Measurements from ENCODE around the gene ETNK1.
"Not testable (repeated sequence)": the region's sequence is repeated elsewhere in the genome, so short reads cannot be mapped to it uniquely, and the experiment has no call there.

ETNK1 gene

DNA sequence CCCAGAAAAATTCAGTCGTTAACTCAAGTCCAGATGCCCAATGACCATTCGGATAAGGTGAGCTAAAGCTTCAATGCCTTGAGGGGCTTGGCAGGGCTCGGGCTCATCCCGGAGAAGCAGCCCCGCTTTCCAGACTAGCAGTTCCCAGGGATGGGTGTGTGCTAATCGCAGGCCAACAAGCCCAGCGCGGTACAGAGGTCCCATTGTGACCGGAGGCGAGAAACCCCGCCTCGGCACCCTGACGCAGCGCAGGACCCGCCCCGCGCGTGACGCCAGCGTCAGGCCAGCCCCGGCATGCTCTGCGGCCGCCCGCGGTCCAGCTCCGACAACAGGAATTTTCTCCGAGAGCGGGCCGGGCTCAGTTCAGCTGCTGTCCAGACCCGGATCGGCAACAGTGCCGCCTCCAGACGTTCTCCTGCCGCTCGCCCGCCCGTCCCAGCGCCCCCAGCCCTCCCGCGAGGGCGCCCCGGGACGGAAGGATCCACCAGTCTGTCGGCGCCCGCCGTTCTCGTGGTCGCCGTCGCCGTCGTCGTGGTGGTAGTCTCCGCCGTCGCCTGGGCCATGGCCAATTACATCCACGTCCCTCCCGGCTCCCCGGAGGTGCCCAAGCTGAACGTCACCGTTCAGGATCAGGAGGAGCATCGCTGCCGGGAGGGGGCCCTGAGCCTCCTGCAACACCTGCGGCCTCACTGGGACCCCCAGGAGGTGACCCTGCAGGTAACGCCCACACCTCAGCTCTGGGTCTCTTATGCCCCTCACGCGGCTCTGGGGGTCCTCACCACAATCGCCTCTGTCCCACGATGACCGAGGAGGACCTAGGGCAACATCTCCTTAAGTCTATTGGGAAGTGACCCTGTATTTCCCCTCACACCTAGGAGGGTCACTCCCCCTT, at the start of gene ETNK1:
Gene ETNK1 (plus strand): TSS at position 302 of the 892 bp plus-strand sequence. CDS start 260 bp downstream, at position 562.
- DNase-seq: peak; percentile 80

- no peak for DNase-seq
Observed at GRCh38 chr12:22576065-22576464, 48.9 kb upstream of the ETNK1 start.

DNA sequence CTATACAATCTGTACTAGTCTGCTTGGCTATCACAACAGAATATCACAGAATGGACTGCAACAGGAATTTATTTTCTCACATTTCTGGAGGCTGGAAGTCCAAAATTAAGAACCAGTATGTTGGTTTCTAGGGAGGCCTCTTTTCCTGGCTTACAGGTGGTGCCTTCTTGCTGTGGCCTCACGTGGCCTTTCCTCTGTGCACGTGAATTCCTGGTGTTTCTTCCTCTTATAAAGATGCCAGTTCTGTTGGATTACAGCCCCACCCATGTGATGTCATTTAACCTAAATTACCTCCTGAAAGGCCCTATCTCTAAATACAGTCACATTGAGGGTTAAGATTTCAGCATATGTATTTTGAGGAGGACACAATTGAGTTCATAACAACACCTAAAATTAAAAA, 48.5 kb upstream of the ETNK1 start:
- no peak for DNase-seq

- DNase-seq: no peak
Observed at GRCh38 chr12:22577667-22578066, 47.3 kb upstream of the ETNK1 start.

GRCh38 chr12:22578328-22578727, 46.6 kb upstream of the ETNK1 start:
- DNase-seq: no peak

GRCh38 chr12:22588817-22589216, 36.2 kb upstream of the ETNK1 start:
- no peak for DNase-seq

- no peak for DNase-seq
Observed at GRCh38 chr12:22593864-22594263, 31.1 kb upstream of the ETNK1 start.

DNA sequence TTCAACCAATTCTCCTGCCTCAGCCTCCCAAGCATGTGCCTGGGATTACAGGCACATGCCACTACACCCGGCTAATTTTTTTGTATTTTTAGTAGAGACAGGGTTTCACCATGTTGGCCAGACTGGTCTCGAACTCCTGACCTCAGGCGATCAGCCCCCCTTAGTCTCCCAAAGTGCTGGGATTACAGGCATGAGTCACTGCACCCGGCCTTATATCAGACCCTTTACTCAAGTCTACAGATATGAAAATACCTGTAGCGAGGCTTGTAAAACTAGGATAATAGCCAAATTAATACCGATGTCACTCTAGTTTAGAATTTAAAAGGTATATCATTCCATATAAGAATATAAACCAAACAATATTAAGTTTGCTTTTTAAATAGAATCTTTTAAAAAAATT, 27.4 kb upstream of the ETNK1 start:
- DNase-seq: not testable (repeated sequence)

DNA sequence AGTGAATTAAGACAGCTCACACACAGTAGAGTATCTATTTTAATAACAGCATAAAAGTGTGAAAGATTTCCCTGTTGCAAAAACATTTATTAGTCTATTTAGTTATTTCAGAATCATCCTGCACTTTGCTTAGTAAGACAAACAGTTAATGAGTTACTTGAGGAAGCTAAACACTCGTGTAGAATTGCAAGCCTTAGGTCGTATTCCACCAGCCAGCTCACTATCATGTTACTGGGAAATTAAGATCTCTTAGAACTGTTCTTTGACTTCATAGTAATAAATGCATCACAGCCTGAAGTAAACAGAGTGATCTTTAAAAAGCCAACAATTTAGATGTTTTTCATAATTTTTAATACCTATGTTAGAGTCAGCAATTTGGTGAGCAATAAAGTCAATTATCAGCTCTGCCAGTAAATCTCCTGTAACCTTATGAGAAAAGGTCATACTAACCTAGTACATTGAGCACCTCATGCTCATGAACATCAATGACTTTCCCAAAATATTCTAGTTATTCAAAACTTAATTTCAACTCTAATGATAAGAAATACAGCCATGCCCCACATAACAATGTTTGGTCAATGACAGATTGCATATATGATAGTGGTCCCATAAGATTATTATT, 26.7 kb upstream of the ETNK1 start:
- no peak for DNase-seq

GRCh38 chr12:22598763-22599161, 26.2 kb upstream of the ETNK1 start:
- no peak for DNase-seq

GRCh38 chr12:22600181-22600580, 24.8 kb upstream of the ETNK1 start:
- DNase-seq: no peak

- no peak for DNase-seq
Observed at GRCh38 chr12:22609501-22609900, 15.5 kb upstream of the ETNK1 start.

- DNase-seq: no peak
Observed at GRCh38 chr12:22610131-22610530, 14.8 kb upstream of the ETNK1 start.

DNA sequence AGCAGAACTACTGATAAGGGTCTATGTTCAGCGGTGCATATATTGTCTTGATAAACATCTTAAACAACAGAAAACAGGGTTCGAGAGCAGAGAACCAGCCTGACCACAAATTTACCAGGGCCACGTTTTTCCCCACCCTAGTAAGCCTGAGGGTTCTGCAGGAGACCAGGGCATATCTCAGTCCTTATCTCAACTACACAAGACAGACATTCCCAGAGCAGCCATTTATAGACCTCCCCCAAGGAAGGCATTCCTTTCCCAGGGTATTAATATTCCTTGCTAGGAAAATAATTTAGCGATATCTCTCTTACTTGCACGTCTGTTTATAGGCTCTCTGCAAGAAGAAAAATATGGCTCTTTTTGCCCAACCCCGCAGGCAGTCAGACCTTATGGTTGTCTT, 12.1 kb upstream of the ETNK1 start:
- not testable (repeated sequence) for DNase-seq

DNA sequence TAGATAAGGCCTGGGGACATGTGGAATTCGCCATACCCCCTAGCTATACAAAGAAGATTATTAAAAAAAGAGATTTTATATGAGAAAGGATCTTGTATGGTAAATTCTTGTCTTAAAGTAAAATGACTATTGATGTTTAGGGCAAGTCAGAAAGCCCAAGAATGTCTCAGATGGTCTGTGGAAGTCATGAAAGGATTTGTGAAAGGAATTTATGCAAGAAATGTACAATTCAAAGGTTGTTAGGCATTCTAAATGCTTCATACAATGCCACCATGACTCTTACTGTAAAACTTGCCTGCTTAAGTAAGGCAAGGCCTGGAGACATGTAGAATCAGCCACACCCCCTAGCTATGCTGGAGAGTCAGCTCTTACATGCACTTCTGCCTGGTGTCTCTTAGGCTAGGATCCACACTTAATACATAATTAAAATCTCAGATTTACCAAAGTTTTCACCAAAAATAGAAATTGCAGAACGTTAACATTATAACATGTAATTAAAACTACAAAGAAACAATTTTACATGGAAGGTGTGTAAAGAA, 8.9 kb upstream of the ETNK1 start:
- no peak for DNase-seq

- DNase-seq: no peak
Observed at GRCh38 chr12:22617630-22618029, 7.3 kb upstream of the ETNK1 start.

GRCh38 chr12:22624548-22624869, 462 bp upstream of the ETNK1 start:
- DNase-seq: no peak

GRCh38 chr12:22625762-22626294, 857 bp downstream of the ETNK1 start:
- DNase-seq: peak; percentile 23

DNA sequence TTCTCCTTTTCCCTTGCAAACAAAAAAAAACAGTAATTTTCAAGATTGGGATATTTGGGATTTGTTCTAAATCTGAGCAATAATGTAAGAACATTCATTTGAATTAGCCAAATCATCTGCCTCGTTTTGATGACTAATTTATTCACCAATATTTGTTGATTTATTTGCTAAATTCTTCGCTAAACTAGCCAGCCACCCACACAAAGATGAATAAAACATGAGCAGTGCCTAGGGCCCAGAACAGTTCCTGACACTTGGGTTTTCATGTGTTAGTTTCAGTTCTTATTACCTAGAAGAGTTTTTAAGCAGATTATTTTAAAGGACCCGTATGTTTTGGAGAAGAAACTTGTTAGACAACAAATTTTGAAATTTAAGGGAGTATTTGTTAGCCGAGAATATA, 1.4 kb downstream of the ETNK1 start:
- no peak for DNase-seq

- no peak for DNase-seq
Observed at GRCh38 chr12:22627371-22627770, 2.4 kb downstream of the ETNK1 start.

DNA sequence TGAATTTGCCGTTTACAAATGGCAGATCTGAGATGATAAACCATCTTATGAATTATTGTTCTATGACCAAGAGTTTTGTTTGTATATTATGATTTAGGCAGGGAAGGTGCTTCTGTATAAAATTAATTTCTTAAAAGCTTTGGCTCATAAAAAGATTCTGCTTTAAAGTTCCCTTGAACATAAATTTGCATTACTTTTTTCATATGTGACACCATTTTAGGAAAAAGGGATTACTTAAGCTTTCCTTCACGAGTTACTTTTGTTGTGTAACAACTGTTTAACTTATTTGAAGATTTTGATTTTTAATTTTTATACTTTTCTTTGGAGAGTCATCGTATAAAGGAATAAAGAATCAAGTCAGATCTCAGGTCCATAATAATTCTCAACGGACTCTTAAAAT, 3.3 kb downstream of the ETNK1 start:
- DNase-seq: no peak

DNA sequence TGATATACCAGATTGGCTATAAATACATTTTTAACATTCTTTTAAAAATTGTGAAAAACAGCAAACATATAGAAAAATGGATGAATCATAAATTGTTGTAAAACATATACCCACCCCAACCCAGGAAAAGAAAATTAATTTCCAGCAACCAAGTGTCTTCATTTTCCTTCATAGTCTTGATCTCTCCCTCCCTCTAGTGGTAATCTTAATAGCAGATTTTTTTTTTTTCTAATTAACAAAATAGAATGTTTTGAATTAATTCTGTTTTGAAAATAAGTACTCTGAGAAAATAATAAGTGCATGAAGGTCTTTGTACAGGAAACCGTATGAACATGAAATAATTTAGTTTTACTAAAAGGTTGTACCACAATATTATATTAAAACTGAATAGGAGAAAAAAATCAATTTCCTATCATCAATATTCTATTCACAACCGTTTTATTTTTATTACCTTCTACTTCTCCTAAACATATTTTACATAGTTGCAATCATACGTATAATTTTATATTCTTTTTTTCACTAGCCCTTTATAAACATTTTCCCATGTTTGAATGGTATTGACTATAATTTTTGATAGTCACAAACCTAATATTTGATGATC, 7.0 kb downstream of the ETNK1 start:
- peak; percentile 33 for DNase-seq

DNA sequence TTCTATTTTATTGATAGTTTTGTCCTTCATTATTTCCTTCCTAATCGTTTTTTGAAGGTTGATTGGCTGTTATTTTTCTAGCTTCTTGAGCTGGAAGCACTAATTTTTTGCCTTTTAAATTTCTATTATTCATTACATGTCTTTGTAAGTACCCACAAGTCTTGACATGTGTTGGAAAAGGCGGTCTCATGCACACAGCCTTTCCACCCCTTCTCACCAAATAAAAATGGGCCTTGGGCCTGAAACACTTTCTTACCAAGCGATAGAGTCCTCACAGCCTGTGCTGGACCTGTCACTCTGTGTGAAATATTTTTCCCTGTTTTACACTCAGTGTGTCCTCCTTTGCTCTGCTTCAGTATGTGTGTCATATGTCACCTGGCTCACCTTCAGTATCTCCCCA, 9.9 kb downstream of the ETNK1 start:
- no peak for DNase-seq

DNA sequence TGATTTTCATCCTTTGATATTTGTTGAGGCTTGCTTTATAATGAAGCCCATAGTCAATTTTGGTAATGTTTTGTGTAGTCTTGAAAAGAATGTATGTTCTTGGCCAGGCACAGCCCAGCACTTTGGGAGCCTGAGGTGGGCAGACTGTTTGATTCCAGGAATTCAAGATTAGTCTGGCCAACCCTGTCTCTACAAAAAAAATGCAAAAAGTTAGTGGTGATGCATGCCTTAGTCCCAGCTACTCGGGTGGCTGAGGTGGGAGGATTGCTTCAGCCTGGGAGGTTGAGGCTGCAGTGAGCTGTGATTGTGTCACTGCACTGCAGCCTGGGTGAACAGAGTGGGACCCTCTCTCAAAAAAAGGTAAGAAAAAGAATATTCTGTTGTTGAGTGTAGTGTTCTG, 10.8 kb downstream of the ETNK1 start:
- DNase-seq: no peak

All from NCI-H2171 treated with DMSO at 0.1 percent for 48 hours (cell line).